GM18507 (cell line): Measurements from ENCODE around the gene SKOR1.

ENCODE experiments used
- DNase-seq: peaks from one replicate; pipeline ENCODE4 v3.0.0; 2011; ENCODE audit warnings: low read depth; ENCODE audit not compliant: insufficient read length; ENCODE audit errors: extremely low spot score
- FAIRE-seq: peaks from 2 replicates; lab custom pipeline; 2011; peaks lifted over from hg19 to GRCh38; lab: Jason Lieb, UNC

The SKOR1 gene

DNA sequence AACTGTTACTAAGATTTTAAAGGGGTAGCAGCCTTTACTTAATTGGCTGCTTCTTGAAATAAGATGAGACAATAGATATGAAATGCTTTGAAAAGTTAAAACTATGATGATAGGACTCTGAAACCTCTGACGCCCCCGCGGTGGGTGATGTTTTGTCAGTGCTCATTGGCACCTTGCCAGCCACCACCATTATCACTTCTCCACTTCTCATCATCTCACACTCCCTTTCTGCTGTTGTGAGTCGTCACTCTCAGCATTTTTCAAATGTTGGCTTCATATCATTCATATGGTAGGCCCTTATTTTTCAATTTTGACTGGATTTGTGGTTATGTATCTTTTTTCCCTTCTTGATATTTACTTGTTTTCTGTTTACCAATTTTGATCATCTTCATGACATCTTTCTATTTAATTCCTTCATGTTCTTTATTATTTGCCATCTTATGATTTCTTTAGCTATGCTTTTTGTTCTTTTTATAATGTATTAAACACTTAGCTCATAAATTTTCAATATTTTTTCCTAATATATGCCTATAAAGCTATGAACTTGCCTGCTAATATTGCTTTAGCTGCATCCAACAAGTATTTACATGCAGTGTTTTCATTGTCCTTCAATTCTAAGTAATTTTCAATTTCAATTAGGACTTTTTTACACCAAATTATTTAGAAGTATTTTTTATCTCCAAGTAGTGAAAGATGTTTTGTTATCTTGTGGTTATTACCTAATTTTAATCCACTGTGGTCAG lies 30.3 kb upstream of the SKOR1 start:
- FAIRE-seq = no peak
- DNase-seq = no peak

DNA sequence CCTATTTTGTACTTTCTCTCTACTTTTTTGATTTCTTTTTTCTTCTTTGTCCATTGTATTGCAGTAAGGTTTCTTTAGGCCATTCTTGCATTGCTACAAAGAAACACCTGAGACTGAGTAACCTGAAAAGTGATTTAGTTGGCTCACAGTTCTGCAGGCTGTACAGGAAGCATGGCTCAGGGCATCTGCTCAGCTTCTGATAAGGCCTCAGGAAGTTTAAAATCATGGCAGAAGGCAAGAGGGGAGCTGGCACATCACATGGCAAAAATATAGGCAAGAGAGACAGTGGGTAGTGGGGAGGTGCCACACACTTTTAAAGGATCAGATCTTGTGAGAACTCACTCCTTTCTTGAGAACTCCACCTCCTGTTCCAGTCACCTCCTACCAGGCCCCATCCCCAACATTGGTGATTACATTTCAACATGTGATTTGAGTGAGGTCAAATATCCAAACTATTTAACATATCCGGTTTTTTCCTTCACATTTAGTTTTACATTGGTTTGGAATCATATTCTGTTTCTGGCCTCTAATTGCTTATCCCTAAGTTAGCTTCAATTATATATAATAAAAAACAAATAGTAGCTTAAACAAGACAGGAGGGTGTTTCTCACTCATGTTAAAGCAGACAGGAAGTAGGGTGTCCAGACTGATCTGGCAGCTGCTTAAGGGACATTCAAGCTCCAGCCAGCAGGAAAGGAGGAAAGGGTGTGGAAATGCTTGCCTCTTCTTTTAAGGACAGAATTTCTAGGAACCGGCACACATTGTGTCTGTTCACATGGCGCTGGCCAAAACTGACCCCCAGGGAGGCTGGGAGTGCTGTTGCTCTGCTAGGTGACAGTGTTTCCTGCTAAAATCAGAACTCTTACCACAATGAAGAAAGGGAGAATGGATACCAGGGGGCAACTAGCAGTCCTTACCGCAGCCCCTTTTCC lies 28.8 kb upstream of the SKOR1 start:
- no peak for FAIRE-seq

DNA sequence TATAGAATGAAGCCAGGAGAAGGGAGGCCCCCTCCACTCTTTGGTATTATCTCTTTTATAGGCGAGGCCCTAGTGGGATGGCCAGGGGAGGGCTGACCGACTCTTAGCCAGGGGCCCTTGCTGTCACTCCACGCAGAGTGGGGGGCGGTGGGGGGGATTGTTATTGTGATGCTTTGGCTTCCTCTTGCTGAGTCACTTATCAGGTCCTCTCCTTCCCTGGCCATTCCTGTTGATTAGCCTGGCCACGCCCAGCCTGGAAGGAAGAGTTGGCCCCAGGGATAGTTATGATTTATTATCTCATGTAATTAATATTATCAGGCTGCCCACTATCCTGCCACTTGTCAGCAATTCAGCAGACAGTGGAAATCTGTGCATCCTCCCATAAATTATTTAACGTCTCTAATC lies 25.5 kb upstream of the SKOR1 start:
- DNase-seq (no peak), FAIRE-seq (no peak)

More for the DNA sequence above, 28.8 kb upstream of the SKOR1 start:
- DNase-seq = no peak

DNA sequence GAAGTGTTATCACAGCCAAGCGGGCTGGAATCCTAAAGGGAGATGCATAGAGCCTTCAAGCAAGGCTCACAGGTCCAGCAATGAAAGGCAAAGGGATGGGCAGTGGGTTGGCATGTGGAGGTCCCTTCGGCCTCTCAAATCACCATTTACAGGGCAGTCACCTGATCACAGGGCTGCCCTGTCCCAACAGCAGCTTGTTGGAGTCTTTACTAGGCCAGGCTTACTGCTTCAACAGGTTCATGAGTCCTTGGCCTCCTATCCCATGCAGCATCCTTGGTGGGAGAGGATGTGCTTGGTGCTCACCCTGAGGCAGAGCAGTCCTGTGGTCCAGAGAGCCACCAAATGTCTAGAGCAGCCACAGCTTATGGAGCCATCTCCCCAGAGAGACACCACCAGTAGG lies 24.2 kb upstream of the SKOR1 start:
- no peak for DNase-seq
- FAIRE-seq = no peak

DNA sequence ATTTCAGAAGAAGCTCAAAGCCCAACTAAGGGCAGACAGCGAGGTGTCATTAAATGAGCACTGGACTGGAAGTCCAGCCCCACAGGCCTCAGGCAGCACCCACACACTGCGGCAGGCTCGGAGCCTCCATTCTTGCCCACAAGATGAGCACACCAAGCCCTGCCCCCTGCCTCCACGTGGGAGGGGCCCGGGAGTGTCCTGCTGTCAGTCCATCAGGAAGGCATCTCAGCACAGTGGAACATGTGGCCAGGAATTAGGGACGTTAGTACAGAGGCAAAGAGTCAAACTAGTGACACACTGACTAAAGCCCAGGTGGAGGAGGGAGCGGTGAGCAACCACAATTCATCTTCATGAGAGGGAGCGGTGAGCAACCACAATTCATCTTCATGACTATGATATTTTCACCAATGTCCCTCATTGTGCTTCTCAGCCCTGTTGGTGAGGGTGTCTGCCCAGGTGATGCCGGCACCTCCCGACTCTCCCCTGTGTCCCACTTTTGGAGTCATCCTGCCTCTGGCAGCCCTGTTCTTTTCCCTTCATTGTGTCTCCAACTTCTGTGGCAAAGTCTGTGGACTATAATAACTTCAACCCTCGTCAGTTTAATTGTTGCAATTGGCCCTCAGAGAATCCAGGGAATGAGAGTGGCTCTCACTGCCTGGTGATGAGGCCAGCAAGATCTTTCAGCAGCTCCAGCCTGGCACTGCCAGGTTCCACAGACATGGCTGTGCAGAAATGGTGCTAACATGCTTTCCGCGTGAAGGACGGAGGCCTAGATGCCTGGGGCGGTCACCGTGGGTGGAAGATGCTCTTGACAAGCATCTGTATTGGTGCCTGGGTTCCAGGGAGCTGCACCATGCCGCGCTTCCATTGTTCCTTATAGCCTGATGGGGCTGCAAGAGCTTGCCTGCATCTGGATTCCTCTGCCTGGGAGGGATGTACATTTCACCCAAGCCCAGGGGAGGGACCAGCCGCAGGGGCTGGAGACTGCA lies 23.1 kb upstream of the SKOR1 start:
- DNase-seq = no peak
- FAIRE-seq = no peak

DNA sequence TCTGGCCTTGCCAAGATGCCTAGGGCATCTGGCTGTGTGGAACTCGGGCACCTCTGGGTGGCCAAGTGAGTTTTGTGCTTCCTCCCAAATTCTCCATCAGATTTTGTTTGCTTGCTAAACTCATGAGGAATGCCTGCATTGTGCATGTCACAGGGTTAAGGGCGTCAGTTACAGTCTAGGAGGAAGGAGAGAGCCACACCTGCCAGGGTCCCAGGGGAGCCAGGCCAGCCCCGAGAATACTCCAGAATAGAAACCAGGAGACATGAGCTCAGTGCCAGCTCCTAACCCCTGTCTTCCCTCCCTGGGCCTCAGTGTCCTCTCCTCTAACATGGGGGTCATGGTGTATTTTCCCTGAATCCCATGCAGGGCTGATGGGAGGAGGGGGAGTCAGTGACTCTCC lies 22.0 kb upstream of the SKOR1 start:
- FAIRE-seq = no peak
- DNase-seq = no peak

DNA sequence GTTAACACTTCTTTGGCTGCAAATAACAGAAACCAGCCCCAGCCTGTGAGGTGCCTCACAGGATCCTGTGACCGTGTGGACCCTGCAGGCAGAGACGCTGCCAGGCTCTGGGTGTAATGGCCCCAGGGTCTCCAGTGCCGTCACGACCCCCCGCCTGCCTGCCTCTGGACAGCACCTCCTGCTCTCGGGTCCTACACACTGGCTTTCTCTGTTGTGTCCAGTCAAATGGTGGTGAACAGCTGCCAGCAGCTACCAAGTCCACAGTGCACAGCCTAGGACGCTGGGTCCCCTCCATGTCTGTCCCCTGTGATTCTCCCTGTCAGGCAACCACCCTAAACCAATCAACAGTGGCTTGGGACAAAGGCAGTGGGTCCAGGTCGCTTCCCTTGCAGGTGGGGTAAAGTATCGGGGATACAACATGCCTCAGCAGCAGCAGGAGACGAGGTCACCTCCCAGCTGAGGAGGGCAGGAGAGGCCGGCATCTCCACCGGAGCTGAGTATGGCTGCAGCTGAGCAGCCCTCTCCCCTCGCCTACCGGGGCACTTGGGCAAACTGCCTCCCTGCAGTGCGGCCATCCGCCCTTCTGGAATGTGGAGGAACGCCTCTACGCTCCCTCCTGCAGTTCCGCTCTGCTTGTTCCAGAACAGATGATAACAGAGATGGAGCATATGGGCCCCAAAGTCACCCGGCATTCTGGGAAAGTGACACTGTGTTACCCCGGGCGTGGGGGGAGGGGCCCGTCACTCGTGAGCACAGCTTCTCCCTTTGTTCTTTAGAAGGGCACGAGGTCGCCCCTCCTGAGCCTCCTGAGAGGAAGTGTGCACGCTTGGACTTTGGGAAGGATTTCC lies 21.1 kb upstream of the SKOR1 start:
- DNase-seq (no peak), FAIRE-seq (no peak)

DNA sequence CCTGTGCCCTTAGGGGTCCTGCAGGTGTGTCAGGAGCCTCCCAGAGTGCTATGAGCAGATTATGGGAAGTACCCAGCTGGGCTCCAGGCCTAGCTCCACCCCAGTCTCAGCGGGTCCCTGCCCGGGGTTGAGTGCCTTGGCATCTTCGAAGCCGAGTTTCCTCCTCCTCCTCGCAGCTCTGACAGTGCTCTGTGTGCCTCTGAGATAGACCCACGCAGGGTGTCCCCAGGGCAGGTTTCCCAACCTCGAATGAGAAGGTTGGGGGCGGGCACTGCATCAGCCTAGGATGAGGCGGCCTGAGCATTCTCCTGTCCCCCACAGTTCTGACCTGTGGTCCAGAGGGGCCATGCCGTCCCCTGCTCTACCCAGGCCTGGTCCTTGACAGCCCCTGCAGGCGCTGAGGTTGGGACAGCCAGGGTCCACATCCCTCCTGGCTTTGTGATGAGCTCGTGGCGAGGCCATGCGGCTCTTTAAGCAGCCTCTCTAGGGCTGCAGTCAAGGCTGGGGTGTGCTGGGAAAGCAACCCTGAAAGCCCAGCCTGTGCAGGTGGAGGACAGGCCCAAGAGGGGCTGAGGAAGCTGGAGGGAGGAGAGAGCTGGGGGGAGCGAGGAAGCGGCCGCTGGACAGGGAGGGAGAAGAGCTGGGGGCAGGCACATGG lies 20.2 kb upstream of the SKOR1 start:
- FAIRE-seq (no peak), DNase-seq (no peak)

DNA sequence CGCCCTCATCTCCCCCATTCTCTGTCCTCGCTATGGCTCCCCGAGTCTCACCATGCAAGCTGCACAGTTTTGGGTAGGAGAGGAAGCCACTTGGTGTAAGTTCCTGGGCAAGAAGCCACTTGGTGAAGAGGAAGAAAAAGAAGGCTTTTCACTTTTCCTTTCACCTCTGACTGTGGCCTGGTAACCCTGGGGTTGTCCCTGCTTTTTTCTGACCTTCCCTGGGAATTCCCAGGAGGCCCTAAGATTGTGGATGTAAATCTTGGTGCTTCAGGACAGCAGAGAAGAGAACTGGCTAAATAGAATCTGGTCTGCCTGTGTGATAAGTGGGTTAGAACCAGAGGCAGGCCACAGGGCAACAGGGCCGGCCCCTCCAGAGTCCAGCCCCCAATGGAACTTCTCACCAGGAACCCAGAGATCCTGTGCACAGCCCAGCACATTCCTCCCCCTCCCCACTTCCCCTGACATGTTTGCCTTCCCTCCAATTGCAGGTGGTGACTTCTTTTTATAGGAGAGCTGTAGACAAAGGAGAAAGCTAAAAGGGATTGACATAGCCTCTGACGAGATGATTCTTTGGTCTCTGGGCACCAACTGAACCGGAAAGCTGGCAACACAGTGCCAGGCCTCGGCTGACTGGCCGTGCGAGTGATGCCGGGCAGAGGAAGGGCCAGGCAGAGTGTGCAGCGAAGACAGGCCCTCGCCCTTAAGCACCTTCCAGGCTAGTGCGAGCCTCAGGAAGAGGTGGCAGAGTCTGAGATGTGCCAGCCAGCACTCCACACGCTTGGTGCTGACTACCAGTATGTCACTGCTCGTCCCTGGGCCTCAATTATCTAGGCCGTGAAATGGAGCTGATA lies 19.4 kb upstream of the SKOR1 start:
- FAIRE-seq (no peak), DNase-seq (no peak)

DNA sequence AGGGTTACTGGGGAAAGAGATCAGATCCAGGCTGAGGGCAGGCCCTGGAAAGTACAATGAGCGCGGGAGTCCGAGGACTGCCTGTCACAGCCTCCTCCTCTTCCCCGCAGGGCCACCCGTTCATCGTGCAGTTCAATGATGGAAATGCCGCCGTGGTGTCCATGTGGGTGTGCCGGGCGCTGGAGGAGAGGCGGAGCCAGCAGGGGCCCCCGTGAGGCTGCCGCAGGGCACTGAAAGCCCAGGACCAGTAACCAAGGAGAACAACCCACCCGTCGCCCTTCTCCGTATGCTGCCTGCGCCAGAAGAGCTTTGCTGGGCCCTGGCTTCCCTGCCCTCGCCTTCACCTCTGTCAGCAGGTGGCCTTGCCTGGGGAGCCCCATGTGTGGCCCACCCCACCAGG lies 18.8 kb upstream of the SKOR1 start:
- no peak for FAIRE-seq
- no peak for DNase-seq

DNA sequence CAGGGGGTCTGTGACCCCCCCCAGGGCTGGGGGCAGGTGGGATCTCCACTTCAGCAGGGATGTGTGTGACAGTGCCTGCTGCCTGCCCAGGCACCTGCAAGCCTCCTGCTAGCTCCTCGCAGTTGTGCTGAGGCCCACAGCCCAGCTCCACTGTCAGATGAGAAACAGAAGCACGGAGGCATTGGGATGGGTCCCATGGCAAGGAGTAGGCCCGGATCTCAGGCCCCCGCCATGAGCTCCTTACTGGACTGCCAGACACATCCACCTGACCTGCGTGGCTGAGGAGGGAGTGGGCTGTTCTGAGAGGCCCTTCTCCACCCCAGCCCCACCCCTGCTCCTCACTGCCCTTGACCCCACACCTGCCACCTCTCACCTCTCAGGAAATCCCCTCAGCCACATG lies 18.2 kb upstream of the SKOR1 start:
- DNase-seq (no peak), FAIRE-seq (no peak)

DNA sequence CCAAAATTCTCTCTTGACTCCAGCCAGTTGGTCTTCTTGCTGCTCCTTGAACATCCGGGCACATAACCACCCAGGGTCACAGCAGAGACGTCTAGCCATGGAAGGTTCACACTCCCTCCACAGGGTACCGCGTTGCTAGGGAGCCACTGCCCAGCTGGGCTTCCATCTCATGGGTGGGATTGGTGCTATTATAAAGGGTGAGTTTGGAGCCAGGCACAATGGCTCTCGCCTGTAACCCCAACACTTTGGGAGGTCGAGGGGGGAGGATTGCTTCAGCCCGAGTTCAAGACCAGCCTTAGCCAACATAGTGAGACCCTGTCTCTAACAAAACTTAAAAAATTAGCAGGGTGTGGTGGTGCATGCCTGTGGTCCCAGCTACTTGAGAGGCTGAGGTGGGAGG lies 17.5 kb upstream of the SKOR1 start:
- no peak for FAIRE-seq
- DNase-seq = no peak

DNA sequence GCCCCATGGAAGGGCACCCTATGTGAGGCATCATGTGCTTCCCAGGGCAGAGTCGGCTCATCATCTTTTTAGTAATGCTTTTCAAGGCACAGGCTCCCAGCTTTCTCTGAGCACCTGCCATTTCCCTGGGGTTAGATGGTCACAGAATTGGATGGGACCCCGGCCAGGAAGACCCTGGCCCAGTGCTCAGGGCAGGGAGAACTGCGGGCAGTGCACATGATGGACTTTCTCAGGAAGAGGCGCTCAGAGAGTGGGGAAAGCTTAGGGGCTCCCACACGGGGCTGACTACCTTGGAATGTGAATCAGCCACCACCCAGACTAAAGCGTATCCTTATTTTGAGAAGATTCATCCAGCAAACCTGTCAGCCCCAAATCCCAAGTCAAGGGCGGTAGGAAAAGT lies 16.5 kb upstream of the SKOR1 start:
- no peak for FAIRE-seq
- no peak for DNase-seq

DNA sequence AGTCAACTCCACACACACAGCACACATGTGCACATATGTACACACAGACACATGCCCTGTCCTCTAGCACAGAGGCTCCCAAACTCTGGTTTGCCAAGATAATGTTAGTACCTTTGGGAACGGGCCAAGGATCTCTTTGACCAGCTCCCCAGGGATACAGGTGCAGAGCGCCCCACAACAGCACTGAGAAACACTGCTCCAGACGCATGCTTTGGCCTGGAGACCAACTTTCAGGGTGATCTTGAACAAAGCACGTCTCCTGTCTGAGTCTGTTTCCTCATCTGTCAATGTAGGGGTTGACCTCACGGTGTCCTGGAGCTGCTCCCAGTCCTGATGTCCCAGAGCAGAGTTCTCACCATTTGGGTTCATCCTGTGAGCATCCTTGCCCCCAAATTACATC lies 15.9 kb upstream of the SKOR1 start:
- DNase-seq (no peak), FAIRE-seq (no peak)

DNA sequence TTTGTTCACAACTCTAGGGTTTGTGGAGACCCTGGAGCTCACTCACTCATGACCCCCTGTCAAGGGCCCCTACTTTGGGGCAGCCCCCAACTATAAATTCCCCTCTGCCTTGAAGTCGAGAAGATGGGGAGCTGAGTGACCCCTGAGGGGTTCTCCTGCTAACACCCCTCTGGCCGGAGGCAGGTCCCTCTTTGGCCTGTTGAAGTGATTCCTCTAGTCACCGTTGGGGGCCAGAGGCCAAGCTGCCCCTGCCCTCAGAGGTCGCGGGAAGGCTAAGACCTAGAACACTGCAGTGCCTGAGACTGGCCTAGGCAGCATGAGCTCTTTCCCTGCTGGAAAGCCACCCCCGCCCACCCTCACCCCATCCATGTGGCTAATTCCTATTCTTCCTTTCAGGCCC lies 15.4 kb upstream of the SKOR1 start:
- DNase-seq (no peak), FAIRE-seq (no peak)

DNA sequence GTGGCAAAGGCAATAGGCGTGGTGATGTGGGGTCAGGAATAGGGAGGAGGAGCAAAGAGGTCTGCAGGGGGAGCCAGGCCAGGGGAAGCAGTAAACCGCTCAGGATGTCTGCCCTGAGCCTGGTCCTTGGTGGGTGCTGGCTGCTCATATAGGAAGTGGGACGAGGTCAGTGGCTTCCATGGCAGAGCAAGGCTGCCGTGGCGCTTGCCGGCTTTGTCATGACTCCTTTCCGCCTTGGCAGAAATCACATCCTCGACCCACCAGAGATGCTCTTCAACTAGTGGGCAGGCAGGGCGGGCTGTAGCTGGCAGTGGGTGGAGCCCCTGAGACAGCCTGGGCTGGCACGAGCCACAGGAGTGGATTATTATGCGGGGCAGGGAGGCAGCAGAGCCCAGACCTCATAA lies 13.1 kb upstream of the SKOR1 start:
- no peak for DNase-seq
- no peak for FAIRE-seq

DNA sequence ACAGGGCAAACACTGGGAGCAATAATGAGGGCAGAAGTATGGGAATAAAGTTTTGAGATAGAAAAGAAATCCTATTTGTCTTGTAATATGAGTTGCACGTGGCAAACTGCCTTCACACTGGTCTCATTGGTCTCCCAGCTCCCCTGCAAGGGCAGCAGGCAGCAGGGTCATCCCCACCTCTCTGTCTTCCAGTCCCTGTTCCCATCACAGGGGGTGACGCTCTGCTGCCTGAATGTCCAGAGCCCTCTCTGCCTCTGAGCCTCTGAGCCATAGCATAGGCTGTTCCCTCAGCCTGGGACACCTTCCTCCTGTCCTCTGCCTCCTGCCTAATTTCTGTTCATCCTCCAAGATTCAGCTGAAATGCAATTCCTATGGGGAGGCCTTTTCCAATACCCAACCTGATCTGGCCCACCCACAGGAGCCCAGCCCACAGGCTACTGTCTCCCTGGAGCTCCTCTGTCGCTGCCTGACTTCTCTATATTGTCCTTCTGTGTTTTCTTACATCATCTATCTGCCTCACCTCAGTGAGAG lies 12.1 kb upstream of the SKOR1 start:
- no peak for FAIRE-seq
- DNase-seq = no peak
